ENCODE data around the gene WRAP73. TPM values are rescaled to one million over a fixed set of nuclear protein-coding genes. Genes with fewer than 3 reads are reported as not detected.
A peak's percentile ranks its signal among the peaks of the same experiment; 100 is the strongest.

Gene WRAP73
- total RNA-seq, 1 donor from 2014 or later = 14.8 TPM

GRCh38 chr1:3669421-3669821, 19.5 kb upstream of the WRAP73 start:
- peak; percentile 81 for DNase-seq (ENCODE audit: low spot score)

GRCh38 chr1:3668585-3669300, 18.8 kb upstream of the WRAP73 start:
- peak; percentile 90 for DNase-seq (ENCODE audit: low spot score)

GRCh38 chr1:3668148-3668547, 18.2 kb upstream of the WRAP73 start:
- DNase-seq (ENCODE audit: low spot score) = no peak

DNA sequence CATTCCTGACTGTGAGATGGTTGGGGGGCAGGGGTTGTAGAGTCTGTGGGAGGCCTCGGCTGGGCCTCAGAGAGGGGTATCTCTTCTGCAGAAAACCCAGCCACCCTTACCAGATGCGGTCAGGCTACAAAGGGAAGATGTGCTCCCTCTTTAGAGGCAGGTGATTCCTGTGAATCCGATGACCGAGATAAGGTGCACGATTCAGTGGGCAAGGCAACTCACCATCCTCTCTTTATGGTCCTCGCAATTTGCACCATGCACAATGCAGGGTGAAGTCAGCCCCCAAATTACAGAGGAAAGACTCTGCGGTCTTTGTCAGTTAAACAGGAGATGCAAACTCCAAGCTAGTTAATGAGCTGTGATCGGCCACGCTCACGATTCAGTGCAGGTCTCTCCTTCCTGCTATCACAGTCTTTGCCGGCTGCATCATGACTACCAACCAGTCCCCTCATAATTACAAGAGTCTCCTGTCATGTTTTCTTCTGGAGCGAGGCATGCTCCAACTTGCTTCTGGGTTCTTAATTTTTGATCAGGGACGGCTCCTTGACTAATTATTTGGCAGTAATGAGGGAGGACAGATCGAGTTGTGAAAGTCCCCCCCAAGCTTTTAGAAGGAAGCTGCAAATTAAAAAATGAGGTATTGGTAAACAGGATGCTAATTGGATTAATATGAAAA, 14.9 kb upstream of the WRAP73 start:
- no peak for DNase-seq (ENCODE audit: low spot score)

GRCh38 chr1:3663999-3664699, 14.2 kb upstream of the WRAP73 start:
- DNase-seq (ENCODE audit: low spot score) = no peak

DNA sequence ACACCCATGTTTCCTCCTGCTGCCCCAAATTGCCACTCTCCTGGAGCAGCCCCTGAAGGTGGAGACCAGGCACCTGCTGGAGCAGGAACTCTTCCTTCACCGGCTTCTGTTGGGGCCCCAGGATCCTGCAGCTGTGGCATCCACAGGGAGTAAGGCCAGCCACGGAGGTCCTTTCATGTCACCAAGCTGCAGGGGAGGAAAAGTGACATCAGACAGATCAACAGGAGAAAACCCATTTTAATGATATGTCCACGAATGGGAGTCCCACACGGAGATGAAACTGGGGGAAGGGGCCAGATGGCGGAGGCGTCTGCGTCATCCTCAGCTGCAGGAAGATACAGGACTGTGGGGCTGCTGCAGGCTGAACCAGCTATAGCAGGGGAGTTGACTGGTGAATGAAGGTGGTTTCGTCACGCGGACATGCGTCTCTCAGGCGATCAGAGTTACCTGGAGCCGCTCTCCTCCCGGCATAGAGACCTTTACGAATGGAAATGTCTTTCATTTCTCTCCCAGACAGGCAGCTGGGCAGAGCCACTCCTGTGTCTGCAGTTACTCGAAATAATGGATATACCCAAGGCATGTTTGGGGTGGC, 12.3 kb upstream of the WRAP73 start:
- DNase-seq (ENCODE audit: low spot score) = no peak

DNA sequence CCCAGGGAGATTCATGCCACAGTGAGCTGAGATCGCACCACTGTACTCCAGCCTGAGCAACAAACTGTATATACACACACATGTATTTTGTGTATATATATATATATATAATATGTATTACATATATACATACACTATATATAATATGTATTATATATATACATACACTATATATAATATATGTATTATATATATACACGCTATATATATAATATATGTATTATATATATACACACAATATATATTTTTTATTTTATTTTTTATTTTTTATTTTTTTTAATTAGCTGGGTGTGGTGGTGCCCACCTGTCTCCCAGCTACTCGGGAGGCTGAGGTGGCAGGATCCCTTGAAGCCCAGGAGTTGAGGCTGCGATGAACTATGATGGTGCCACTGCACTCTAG, 11.7 kb upstream of the WRAP73 start:
- DNase-seq (ENCODE audit: low spot score) = no peak

GRCh38 chr1:3660704-3661103, 10.8 kb upstream of the WRAP73 start:
- no peak for DNase-seq (ENCODE audit: low spot score)

DNA sequence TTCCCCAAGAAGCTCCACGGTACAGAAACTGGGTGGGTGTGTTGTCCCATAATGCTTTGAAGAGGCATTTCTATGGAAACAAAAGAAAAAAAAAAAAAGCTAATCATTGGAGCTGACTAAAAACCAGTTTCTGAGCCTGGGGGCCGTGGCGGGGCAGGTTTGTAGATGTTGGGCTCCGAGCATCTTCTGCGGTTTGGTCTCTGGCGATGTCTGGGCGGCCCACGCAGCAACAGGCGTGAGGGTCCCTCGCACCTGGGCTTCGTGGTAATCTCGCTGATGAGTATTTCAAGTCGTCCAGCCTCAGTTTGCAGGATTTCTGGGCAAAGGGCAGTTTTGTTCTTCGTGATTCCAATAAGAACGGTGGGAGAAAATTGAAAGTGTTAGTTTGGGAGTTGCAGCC, 9.2 kb upstream of the WRAP73 start:
- DNase-seq (ENCODE audit: low spot score) = no peak

DNA sequence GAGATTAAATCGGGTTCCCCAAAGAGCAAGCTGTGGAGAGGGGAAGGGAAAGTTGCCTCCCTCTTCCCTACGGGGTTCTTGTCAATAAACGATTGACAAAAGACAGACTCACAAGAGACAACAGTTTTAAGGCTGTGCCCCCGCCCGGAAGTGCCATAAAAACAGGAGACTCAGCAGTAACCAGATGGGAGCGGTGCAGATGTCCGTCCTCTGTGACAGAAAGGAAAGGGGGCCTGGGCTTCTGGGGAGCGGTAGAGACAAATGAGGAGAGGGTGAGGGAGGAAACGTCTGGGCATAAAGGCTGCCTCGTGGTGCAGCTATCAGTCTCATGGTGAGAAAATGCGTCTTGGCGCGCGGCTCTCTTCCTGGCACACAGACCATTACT, 8.3 kb upstream of the WRAP73 start:
- no peak for DNase-seq (ENCODE audit: low spot score)

DNA sequence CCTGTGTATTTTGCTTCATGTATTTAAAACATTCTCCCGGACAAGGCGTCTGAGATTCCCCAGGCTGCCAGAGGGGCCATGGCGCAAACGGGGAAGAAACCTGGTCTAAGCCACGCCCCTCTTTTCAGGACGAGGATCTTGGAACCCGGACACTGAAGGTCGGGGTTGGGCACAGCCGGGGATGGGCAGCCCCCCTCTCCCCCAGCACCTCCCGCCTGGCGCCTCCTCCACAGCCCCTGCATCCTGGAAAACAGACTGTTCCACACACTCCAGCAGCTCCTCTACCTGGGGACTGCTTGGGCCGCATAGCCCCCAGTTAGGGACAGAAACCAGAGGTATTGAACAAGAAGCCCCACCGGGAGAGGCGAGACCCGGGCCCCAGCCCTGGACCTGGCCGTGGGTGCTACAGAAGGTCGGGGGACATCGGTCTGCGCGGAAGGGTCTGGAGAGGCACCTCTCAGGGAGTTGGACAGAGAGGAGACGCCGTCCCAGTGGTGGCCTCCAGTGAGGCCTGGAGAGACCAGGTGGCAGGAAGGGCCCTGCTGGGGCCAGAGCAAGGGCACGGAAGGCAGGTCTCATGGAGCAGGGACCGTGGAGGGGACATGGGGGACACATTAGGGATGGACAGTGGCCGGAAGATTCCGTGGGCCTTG, 7.8 kb upstream of the WRAP73 start:
- DNase-seq (ENCODE audit: low spot score) = no peak

GRCh38 chr1:3657096-3657475, 7.2 kb upstream of the WRAP73 start:
- DNase-seq (ENCODE audit: low spot score) = no peak

GRCh38 chr1:3656450-3657095, 6.7 kb upstream of the WRAP73 start:
- no peak for DNase-seq (ENCODE audit: low spot score)

GRCh38 chr1:3654549-3655281, 4.8 kb upstream of the WRAP73 start:
- DNase-seq (ENCODE audit: low spot score) = no peak

GRCh38 chr1:3653286-3653618, 3.3 kb upstream of the WRAP73 start:
- no peak for DNase-seq (ENCODE audit: low spot score)

DNA sequence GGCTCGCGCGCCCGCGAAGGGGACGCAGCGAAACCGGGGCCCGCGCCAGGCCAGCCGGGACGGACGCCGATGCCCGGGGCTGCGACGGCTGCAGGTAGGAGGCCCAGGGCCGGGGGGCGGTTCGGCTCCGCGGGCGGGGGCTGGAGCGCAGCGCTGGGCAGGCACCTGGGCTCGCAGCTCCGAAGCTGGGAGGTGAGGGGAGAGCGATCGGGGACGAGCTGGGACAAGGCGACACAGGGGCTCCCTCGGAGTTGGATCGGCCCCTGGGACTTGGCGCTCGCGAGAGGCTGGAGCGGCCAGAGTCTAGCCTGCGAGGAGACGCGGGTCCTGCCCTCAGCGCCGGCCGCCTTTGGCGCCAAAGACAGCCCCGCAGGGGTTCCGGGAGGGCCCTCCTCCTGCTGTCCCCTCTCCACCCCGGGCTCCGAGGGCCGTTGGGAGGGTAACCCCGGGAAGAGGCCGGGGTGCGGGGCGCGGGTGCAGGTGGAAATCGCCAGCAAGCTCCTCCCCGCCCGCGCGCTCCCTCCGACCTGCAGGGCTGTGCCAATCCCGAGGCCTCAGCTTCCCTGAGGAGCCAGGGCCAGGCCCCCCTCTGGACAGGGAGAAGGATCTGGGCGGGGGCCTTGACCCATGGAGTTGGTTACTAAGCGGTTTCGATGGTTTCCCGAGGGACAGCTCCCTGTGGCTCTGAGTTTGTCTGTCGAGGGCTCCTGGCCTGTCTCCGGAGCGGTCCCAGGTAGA, 2.8 kb upstream of the WRAP73 start:
- DNase-seq (ENCODE audit: low spot score) = no peak

GRCh38 chr1:3651930-3652547, 2.1 kb upstream of the WRAP73 start, which contains the start of gene TP73:
Gene TP73 (plus strand): TSS chr1:3652516. CDS start chr1:3682366, 29,850 bp downstream.
- DNase-seq (ENCODE audit: low spot score) = no peak

DNA sequence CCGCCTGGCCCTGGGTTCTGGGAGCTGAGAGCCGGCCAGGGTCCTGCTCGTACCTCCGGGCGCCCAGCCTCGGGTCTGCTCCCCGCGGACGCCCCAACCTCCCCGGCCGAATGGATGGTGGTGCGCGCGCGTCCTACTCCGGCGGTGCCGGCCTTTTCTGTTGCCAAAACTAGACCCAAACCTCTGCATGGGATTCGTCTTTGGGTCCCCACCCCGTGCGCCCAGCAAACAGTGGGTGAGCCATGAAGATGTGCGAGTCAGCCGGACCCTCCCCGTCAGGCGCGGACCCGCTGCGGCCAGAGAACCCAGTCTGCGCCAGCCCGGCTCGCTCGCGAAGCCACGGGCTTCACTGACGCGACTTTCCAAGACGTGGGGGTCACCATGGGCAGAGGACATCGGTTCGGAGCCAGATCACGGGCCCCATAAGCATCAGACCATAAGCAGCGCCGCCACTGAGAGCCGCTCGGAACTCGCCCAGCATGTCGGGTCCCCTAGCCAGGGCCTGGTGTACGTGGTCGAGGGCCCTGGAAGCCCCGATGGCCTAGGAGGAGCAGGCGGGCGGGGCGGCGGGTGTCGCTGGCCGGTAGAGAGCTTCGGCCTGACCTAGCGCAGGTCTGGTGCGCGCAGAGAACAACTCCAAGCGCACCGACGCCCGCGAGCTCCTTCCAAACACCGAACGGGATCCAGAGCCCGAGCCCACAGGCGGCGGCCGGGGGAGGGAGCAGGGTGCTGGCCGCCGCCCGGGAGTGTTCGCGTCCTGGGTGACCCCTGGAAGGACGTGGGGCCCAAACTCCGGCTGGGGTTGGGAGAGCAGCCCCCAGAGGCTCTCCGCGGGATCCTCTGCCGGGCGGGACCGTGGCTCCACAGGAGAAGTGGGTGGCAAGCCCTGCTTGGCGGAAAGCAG, 1.4 kb upstream of the WRAP73 start:
- no peak for DNase-seq (ENCODE audit: low spot score)

Data from mesenteric fat pad (tissue), 1 donor.